Upper lobe of right lung (tissue), 1 donor: ENCODE measurements around the gene CPA1. TPM values are rescaled to one million over a fixed set of nuclear protein-coding genes. Genes with fewer than 3 reads are reported as not detected.

Experiments used
- ATAC-seq: fragments of 200-7000 bp; cut with Tn5 transposase; one replicate; pipeline ENCODE4 v1.9.1; 2020; ENCODE audit warnings: mild to moderate bottlenecking, moderate library complexity
- DNase-seq: peaks from one replicate; pipeline ENCODE4 v3.0.0-alpha.2; 2020
- H3K27ac ChIP-seq: fragments of 200-600 bp; one replicate; pipeline ENCODE4 v1.8.0; 2022
- H3K27me3 ChIP-seq: fragments of 200-600 bp; one replicate; pipeline ENCODE4 v1.8.0; 2022; ENCODE audit warnings: mild to moderate bottlenecking
- H3K36me3 ChIP-seq: fragments of 200-600 bp; one replicate; pipeline ENCODE4 v1.8.0; 2022
- H3K4me1 ChIP-seq: fragments of 200-600 bp; one replicate; pipeline ENCODE4 v1.8.0; 2022
- H3K4me3 ChIP-seq: fragments of 200-600 bp; one replicate; pipeline ENCODE4 v1.8.0; 2022; ENCODE audit warnings: mild to moderate bottlenecking
- H3K9me3 ChIP-seq: fragments of 200-600 bp; one replicate; pipeline ENCODE4 v1.8.0; 2022
- intact Hi-C: fragments of 100-400 bp; cut with DNase I; formaldehyde crosslinking; loops from one replicate; pipeline ENCODE4 v1.11.0; 2022
- total RNA-seq: library from RNA; stranded (reverse); fragmentation: NEBNext Ultra II Directional; extraction: Animal tissue kit (Norgen Biotek cat#: 25700); gene quantifications from one replicate; pipeline ENCODE4 v1.2.1, GENCODE V29; 2021
- TF ChIP-seq, protein P1 (sequence below): fragments of 200-600 bp; IDR thresholded peaks from one replicate; pipeline ENCODE4 v1.8.0; 2022; ENCODE audit warnings: antibody characterized with exemption
- donor health status: DM: no; HTN: yes; CAD: no; lungs with severe emphysema.

CPA1 gene
- total RNA-seq, 1 donor from 2014 or later = not detected

DNA sequence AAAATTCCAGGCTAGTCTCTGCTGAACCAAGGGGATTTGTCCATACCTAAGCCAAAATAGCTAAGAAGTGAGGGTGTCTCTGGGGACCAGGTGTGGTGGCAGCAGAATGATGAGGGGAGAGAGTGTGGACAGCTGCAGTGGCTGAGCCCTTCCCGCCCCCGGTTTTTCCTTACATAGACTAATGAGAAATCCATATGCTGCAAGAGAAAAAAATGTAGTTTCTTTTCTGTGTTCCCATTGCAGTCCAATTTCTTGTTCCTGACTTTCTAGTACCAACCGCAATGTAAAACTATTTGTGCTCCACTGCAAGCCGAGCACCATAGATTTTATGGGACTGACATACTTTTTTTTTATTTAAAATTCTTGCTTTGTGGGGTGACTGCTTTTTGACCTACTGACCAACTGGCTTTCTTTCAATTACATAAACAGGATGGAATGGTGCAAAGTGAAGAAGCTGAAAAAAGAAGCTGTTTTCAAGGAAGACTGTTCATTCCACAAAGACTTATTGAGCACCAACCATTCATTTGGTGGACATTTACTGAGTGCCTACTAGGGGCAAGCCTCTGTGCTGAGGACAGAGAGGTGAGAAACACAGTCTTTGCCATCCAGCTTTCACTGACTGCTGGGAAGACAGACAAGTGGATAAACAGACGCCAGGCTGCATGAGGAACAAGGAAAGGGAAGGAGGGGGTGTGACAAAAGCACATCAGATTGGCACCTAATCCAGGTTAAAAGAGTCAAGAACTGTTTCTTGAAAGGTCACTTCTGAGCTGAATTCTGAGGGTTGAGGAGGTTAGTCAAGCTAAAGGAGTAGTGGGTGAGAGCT lies 50.8 kb downstream of the CPA1 start:
- peaks cover 26% of the 10 kb centered on the region for H3K4me1 ChIP-seq
- H3K27me3 ChIP-seq = no peaks in the 10 kb centered on the region
- TF ChIP-seq, protein P1, sequence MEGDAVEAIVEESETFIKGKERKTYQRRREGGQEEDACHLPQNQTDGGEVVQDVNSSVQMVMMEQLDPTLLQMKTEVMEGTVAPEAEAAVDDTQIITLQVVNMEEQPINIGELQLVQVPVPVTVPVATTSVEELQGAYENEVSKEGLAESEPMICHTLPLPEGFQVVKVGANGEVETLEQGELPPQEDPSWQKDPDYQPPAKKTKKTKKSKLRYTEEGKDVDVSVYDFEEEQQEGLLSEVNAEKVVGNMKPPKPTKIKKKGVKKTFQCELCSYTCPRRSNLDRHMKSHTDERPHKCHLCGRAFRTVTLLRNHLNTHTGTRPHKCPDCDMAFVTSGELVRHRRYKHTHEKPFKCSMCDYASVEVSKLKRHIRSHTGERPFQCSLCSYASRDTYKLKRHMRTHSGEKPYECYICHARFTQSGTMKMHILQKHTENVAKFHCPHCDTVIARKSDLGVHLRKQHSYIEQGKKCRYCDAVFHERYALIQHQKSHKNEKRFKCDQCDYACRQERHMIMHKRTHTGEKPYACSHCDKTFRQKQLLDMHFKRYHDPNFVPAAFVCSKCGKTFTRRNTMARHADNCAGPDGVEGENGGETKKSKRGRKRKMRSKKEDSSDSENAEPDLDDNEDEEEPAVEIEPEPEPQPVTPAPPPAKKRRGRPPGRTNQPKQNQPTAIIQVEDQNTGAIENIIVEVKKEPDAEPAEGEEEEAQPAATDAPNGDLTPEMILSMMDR = no peak
- no peak for DNase-seq
- peak overlapping the region; percentile 51 for H3K27ac ChIP-seq
- peak overlapping the region; percentile 4 for H3K4me3 ChIP-seq
- H3K9me3 ChIP-seq = no peaks in the 10 kb centered on the region
- no peaks in the 10 kb centered on the region for H3K36me3 ChIP-seq
- intact Hi-C loops = no loop called here
- no peak for ATAC-seq

GRCh38 chr7:130432886-130433285 lies 52.6 kb downstream of the CPA1 start:
- DNase-seq (no peak), ATAC-seq (peak; percentile 17)
- H3K27me3 ChIP-seq = no peaks in the 10 kb centered on the region
- H3K36me3 ChIP-seq = no peaks in the 10 kb centered on the region
- peaks cover 26% of the 10 kb centered on the region for H3K4me1 ChIP-seq
- peak overlapping the region; percentile 4 for H3K27ac ChIP-seq
- intact Hi-C loops = no loop called here
- H3K4me3 ChIP-seq = no peak overlapping the region
- no peaks in the 10 kb centered on the region for H3K9me3 ChIP-seq
- TF ChIP-seq, protein P1 = no peak

DNA sequence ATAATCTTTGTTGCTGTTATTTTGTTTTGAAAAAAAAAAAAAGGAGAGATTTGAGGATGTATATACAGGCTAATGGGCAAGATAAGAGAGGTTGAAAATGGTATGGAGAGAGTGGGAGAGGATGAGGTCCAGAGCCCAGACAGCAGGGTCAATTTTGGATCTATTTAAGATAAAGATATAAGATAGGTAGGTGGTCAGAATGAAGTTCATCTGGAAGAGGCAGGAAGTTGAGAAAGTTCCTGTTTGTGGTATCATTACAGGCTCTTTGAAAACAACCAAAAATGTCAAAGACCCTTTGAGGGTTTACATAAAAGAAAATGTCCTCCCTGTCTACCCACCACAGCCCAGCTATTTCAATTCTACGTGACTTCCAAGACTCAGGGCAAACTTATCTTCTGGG lies 53.0 kb downstream of the CPA1 start:
- Histone ChIP-seq H3K4me3 (no peak overlapping the region), H3K36me3 (no peaks in the 10 kb centered on the region), H3K27me3 (no peaks in the 10 kb centered on the region), H3K27ac (peak overlapping the region; percentile 4), H3K9me3 (no peaks in the 10 kb centered on the region), H3K4me1 (peaks cover 26% of the 10 kb centered on the region)
- TF ChIP-seq, protein P1 = no peak
- ATAC-seq (no peak), DNase-seq (no peak)
- intact Hi-C loops = no loop called here

- H3K9me3 ChIP-seq = no peaks in the 10 kb centered on the region
- no peak for DNase-seq
- intact Hi-C loops = no loop called here
- H3K27me3 ChIP-seq = no peaks in the 10 kb centered on the region
- no peaks in the 10 kb centered on the region for H3K36me3 ChIP-seq
- no peak for ATAC-seq
- TF ChIP-seq, protein P1 = no peak
- H3K27ac ChIP-seq = no peak overlapping the region
- H3K4me3 ChIP-seq = no peak overlapping the region
- peaks cover 25% of the 10 kb centered on the region for H3K4me1 ChIP-seq
Observed at GRCh38 chr7:130435311-130435854, 55.1 kb downstream of the CPA1 start.

DNA sequence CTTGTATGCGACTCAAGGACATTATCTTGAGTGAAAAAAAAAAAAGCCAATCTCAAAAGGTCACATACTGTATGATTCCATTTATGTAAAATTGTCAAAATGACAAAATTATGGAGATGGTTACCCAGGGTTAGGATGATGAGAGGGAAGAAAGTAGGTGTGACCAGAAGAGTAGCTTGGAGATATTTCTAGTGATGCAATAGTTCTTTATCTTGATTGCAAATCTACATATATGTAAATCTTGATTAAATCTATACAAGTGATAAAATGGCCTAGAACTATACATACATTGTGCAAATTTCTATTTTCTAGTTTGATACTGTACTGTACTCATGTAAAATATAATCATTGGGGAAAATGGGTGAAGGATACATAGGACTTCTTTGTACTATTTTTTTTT lies 56.0 kb downstream of the CPA1 start:
- intact Hi-C loops = no loop called here
- Histone ChIP-seq H3K27ac (no peak overlapping the region), H3K27me3 (no peaks in the 10 kb centered on the region), H3K36me3 (no peaks in the 10 kb centered on the region), H3K9me3 (no peaks in the 10 kb centered on the region), H3K4me3 (no peak overlapping the region), H3K4me1 (peaks cover 16% of the 10 kb centered on the region)
- TF ChIP-seq, protein P1 = no peak
- DNase-seq (no peak), ATAC-seq (no peak)

Other genes with a start within 250 kb of the CPA1 start
- 18.3 TPM for gene TMEM209, start 175.1 kb upstream of the CPA1 start, total RNA-seq
- gene SSMEM1, start 172.6 kb upstream of the CPA1 start, total RNA-seq = not detected
- not detected for gene CPA2, start 113.6 kb upstream of the CPA1 start, total RNA-seq
- not detected for gene CPA4, start 87.3 kb upstream of the CPA1 start, total RNA-seq
- gene CPA5, start 35.7 kb upstream of the CPA1 start, total RNA-seq = not detected
- gene CEP41, start 60.5 kb downstream of the CPA1 start, total RNA-seq = 11.3 TPM
- 57.5 TPM for gene MEST, start 111.6 kb downstream of the CPA1 start, total RNA-seq